Measurements from ENCODE around the gene INTS13. TPM values are rescaled to one million over a fixed set of nuclear protein-coding genes. Genes with fewer than 3 reads are reported as not detected.
"Not testable (repeated sequence)": the region's sequence is repeated elsewhere in the genome, so short reads cannot be mapped to it uniquely, and the experiment has no call there.

INTS13 gene
- total RNA-seq, 1 donor = 26.1 TPM

DNA sequence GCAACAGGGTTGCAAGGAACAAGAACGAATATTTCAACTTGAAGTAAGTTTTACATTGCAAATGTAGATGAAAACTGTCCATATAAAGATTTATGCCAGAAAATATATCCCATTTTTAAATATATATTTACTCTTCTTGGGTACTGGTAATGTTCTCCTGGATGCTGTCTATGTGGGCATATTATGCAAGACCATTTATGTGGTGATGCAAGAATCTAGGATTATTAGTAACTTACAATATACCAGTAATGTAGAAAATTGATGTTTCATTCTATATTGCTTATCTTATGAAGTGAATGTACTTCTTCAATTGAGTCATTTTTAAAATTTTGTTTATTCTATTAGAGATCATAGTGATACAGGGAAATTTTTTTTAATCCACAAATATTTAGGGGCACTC, 25.6 kb upstream of the INTS13 start:
- Histone ChIP-seq H4K20me1 (ENCODE audit: insufficient read depth, low read length) (no peaks in the 10 kb centered on the region), H3K4me3 (ENCODE audit: insufficient read depth, low read length) (no peak overlapping the region), H3K36me3 (ENCODE audit: insufficient read depth, low read length) (peaks cover 5% of the 10 kb centered on the region), H3K27ac (ENCODE audit: low read depth, low read length) (no peak overlapping the region), H3K27me3 (ENCODE audit: insufficient read depth, low read length) (no peaks in the 10 kb centered on the region), H2AFZ (ENCODE audit: low read length) (no peak overlapping the region), H3K9me3 (ENCODE audit: low read depth, low read length) (no peaks in the 10 kb centered on the region), H3K4me1 (ENCODE audit: insufficient read depth, low read length) (no peaks in the 10 kb centered on the region), H3K4me2 (ENCODE audit: insufficient read depth, low read length) (no peak overlapping the region), H3K79me2 (ENCODE audit: insufficient read depth, low read length) (no peaks in the 10 kb centered on the region)
- TF ChIP-seq, protein P1, sequence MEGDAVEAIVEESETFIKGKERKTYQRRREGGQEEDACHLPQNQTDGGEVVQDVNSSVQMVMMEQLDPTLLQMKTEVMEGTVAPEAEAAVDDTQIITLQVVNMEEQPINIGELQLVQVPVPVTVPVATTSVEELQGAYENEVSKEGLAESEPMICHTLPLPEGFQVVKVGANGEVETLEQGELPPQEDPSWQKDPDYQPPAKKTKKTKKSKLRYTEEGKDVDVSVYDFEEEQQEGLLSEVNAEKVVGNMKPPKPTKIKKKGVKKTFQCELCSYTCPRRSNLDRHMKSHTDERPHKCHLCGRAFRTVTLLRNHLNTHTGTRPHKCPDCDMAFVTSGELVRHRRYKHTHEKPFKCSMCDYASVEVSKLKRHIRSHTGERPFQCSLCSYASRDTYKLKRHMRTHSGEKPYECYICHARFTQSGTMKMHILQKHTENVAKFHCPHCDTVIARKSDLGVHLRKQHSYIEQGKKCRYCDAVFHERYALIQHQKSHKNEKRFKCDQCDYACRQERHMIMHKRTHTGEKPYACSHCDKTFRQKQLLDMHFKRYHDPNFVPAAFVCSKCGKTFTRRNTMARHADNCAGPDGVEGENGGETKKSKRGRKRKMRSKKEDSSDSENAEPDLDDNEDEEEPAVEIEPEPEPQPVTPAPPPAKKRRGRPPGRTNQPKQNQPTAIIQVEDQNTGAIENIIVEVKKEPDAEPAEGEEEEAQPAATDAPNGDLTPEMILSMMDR (IDR thresholded peaks at IDR 0.05; ENCODE audit: extremely low read depth, low read depth, low read length) = no peak
- no peak for DNase-seq (ENCODE audit: insufficient read length, low spot score, missing footprints)

DNA sequence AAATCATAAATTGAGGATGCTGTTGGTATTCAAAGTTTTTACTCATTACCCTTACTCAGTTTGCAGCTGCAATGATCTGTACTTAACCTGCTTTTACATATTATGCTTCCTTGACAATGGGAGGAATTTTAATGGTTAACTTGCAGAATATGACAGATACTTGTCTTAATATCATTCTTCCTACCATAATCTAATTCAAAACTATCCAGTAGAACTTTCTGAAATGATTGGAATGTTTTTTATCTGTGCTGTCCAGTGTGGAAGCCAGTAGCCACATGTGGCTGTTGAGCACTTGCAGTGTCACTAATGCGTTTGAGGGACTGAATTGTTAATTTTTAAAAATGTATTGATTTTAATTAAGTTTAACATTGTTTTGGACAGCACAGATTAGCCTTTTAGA, 24.0 kb upstream of the INTS13 start:
- Histone ChIP-seq H3K9me3 (ENCODE audit: low read depth, low read length) (no peaks in the 10 kb centered on the region), H3K4me1 (ENCODE audit: insufficient read depth, low read length) (no peaks in the 10 kb centered on the region), H3K79me2 (ENCODE audit: insufficient read depth, low read length) (no peaks in the 10 kb centered on the region), H3K27ac (ENCODE audit: low read depth, low read length) (no peak overlapping the region), H4K20me1 (ENCODE audit: insufficient read depth, low read length) (no peaks in the 10 kb centered on the region), H3K4me3 (ENCODE audit: insufficient read depth, low read length) (no peak overlapping the region), H3K4me2 (ENCODE audit: insufficient read depth, low read length) (no peak overlapping the region), H2AFZ (ENCODE audit: low read length) (no peak overlapping the region), H3K36me3 (ENCODE audit: insufficient read depth, low read length) (peaks cover 18% of the 10 kb centered on the region), H3K27me3 (ENCODE audit: insufficient read depth, low read length) (no peaks in the 10 kb centered on the region)
- no peak for DNase-seq (ENCODE audit: insufficient read length, low spot score, missing footprints)
- TF ChIP-seq, protein P1 (IDR thresholded peaks at IDR 0.05; ENCODE audit: extremely low read depth, low read depth, low read length) = no peak

DNA sequence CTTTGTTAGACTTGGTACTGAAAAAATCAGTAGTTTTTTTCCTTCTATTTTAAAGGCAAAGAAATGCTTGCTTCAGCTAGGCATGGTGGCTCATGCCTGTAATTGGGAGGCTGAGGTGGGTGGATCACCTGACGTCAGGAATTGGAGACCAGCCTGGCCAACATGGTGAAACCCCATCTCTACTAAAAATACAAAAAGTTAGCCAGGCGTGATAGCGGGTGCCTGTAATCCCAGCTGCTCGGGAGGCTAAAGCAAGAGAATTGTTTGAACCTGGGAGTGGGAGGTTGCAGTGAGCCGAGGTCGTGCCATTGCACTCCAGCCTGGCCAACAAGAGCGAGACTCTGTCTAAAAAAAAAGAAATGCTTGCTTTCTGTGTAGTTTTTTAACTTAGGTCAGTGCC, 23.6 kb upstream of the INTS13 start:
- H4K20me1 ChIP-seq (ENCODE audit: insufficient read depth, low read length); H3K27me3 ChIP-seq (ENCODE audit: insufficient read depth, low read length); H3K79me2 ChIP-seq (ENCODE audit: insufficient read depth, low read length); H3K4me2 ChIP-seq (ENCODE audit: insufficient read depth, low read length); H3K27ac ChIP-seq (ENCODE audit: low read depth, low read length); DNase-seq (ENCODE audit: insufficient read length, low spot score, missing footprints); H3K4me3 ChIP-seq (ENCODE audit: insufficient read depth, low read length); H2AFZ ChIP-seq (ENCODE audit: low read length); H3K9me3 ChIP-seq (ENCODE audit: low read depth, low read length); H3K4me1 ChIP-seq (ENCODE audit: insufficient read depth, low read length): not testable (repeated sequence)
- H3K36me3 ChIP-seq (ENCODE audit: insufficient read depth, low read length) = peaks cover 18% of the 10 kb centered on the region

DNA sequence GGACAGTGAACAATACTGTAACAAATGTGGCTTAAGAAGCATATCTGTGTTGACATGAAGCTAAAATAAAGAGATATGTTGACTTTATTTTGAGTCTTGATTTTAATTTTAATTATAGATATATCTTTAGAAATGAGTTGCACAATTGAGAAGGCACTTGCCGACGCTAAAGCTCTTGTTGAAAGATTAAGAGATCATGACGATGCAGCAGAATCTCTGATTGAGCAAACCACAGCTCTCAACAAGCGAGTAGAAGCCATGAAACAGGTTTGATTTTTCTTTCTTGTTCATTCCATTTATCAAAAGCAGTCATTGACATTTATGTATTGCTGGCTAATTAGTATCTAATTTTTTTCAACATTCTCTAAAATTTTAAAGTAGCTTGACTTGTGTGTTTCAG, 16.2 kb upstream of the INTS13 start:
- H3K36me3 ChIP-seq (ENCODE audit: insufficient read depth, low read length) = peaks cover 19% of the 10 kb centered on the region
- no peak overlapping the region for H3K27ac ChIP-seq (ENCODE audit: low read depth, low read length)
- H3K9me3 ChIP-seq (ENCODE audit: low read depth, low read length) = no peaks in the 10 kb centered on the region
- H3K27me3 ChIP-seq (ENCODE audit: insufficient read depth, low read length) = no peaks in the 10 kb centered on the region
- H4K20me1 ChIP-seq (ENCODE audit: insufficient read depth, low read length) = peaks cover 12% of the 10 kb centered on the region
- no peak overlapping the region for H3K4me3 ChIP-seq (ENCODE audit: insufficient read depth, low read length)
- H3K4me1 ChIP-seq (ENCODE audit: insufficient read depth, low read length) = no peaks in the 10 kb centered on the region
- H2AFZ ChIP-seq (ENCODE audit: low read length) = no peak overlapping the region
- no peak overlapping the region for H3K4me2 ChIP-seq (ENCODE audit: insufficient read depth, low read length)
- TF ChIP-seq, protein P1 (IDR thresholded peaks at IDR 0.05; ENCODE audit: extremely low read depth, low read depth, low read length) = no peak
- peaks cover 62% of the 10 kb centered on the region for H3K79me2 ChIP-seq (ENCODE audit: insufficient read depth, low read length)
- no peak for DNase-seq (ENCODE audit: insufficient read length, low spot score, missing footprints)

Data from osteoblast (primary cell).